NCI-H2227 (cell line): ENCODE results near the gene GRB10.

ENCODE experiments used
- DNase-seq: peaks from one replicate; lab custom pipeline; 2025; ENCODE audit not compliant: unreplicated experiment; lab: John Stamatoyannopoulos, UW

The GRB10 gene

GRCh38 chr7:50721661-50722259 lies 60.9 kb downstream of the GRB10 start:
- no peak for DNase-seq

DNA sequence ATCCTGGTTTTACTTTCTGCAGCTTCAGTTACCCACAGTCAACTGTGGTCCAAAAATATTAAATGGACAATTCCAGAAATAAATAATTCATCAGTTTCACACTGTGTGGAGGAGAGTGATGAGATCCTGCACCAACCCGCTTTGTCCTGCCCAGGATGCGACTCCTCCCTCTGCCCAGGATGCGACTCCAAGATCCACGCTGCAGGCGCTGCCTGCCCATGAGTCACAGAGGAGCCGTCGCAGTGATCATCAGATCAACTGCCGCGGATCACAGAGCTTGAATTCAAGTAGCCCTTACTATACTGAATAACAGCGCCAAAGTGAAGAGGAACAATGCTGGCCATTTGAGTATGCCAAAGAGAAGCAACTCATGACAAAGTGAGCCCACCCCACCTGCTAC lies 61.5 kb downstream of the GRB10 start:
- DNase-seq = no peak

- no peak for DNase-seq
Observed at GRCh38 chr7:50720295-50720694, 62.4 kb downstream of the GRB10 start.

DNA sequence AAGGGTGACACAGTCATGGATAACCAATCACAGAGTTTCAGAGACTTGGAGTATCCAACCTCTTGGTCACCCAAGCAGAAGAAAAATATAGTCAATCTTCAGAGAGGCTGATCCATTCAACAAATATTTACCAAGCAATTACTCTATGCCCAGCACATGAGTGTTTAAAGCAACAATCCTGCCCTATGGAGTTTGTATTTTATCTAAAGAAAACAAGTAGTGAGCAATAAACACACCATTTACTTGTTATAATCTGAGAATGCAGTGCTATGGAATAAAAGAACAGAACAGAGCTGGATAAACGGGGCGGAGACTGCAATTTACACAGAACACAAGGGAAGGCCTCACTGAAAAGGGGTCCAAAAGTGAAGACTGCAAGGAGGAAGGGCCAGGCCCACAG lies 63.8 kb downstream of the GRB10 start:
- DNase-seq = no peak

DNA sequence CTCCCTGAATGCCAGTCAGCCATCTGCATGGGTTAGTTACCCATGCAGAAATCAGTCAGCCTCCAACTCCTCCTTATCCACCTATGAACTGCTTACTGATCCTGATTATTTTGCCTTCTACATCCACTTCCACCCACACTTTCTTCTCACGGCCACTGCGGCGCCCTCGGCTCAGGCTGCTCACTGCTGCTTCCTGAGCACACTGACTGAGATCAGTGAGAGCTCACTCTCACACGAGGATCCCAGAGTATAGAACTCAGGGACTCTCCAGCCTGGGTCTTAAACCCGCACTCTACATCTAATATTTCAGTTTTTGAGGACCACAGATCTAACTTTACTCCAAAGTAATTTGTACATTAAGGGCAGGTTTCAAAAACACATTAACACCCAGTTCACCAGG lies 64.4 kb downstream of the GRB10 start:
- no peak for DNase-seq

- no peak for DNase-seq
Observed at GRCh38 chr7:50717181-50717580, 65.5 kb downstream of the GRB10 start.

DNA sequence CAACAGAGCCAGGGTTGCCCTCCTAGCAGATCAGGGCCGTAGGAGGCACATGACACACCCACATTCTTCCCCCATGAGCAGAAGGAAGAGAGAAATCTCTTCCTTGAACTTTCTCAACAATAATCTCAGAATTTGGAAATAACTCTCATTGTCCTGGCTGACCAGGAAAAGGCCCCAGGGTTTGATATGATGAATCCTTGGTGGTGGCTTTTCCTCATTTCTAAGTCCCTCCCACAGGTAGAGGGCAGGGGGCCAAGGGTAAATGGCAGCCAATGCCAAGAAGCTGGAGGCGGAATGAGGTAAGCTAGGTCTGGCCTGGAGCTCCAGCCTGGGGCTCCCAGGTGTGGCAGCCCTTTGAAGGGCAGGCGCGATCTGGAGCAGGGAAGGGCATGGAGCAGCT lies 67.8 kb downstream of the GRB10 start:
- no peak for DNase-seq

GRCh38 chr7:50713123-50713965 lies 69.4 kb downstream of the GRB10 start:
- DNase-seq = no peak

GRCh38 chr7:50712252-50713122 lies 70.2 kb downstream of the GRB10 start:
- DNase-seq = no peak

DNA sequence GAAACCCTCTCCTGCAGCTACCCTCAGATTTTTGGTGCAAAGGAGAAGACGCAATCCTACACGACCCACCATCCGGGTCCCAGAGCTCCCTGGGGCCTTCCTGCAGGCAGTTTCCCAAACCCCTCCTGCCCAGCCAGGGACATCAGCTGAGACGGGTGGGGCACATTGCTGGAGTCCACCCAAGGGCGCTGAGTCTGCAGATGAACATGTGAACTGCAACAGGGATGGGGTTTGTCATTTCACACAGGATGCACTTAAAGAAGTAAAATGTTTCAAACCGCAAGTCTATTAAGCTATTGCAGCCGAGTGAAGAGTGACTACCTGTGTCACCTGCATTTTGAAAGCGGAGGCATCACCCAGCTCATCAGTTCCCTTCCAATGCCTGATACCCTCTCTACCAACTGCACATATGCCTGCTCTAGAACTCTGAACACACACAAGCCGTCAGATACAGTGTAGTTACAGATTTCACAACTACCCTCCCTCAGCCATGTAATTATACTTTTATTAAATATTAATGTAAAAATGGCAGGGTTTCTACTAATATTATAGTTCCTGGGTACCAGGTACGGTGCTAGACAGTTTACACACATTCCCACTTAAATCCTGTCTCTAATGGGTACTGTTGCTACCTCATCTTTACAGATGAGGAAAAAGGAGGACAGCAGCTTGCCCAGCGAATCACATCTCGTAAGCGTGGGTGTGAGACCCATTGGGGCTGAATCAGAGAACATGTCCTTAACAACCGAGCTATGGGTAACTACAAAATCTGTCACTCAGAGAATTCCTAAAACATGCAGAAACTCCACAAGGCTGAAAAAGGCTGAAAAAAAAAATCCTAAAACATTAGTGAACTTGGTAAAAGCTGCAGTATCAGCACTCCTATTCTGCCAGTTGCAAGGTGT lies 71.2 kb downstream of the GRB10 start:
- no peak for DNase-seq

DNA sequence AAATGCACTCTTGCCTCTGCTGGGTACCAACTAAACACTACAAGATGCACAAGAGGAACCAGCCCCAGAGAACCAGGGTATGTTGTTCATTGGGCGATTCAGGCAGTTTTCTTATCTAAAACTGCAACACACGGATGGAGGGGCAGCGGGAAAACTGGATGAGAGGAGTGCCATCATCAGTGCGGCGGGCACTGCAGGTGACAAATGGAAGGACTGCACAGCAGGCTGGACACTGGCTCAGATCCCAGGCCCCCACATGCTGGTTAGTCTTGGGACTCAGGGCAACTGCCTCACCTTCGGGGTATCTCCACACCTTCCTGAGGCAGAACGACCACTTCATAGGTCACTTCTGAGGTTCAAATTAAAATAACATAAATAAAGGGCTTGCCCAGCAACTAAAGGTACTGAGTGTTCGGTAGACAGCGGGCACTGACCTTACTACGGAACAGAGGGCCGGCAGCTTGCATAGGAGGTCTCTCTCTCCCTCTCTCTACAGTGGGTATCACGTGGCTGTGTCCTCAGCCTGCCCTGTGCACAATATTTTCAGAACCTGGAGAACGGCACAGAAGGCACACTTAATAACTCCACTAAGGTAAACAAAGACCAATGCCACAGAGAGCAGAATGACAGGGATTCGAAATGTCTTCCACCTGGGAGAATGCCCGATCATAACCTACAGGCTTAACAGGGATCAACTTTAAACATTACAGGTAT lies 72.1 kb downstream of the GRB10 start:
- DNase-seq = no peak

GRCh38 chr7:50709151-50709550 lies 73.5 kb downstream of the GRB10 start:
- DNase-seq = no peak

DNA sequence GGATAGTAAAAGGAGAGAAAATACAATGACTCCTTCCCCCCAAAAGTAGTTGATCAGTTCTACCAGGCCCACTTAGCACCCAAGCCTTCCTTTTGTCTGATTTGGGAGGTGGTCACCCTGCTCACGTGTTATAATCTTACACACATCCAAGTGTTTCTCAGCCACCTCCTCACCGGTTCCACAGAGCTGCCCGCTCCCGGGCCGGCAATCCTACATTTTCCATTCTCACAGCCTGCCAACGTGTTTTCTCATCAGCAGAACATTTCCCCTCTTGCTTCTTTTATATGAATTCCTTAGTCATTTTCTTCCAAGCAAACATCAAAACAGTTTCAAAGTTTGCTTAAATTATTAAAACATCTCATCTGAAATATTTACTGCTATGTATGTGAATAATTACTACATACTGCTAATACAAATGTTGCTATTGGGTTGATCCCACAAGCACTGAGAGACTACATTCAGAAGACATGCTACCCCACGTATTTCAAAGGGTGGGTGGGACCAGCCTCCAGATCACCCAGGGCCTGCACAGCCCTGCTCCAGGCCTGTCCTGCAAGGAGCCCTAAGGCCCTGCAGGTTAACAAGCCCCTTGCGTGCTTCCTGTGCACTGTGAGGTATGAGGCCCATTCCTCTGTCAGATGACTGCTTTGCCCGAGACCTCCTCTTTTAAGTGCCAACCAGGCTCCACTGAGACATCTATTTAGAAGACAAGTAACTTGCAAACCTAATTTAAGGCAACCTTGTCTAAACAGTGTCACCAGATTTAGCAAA lies 75.3 kb downstream of the GRB10 start:
- DNase-seq = no peak

- no peak for DNase-seq
Observed at GRCh38 chr7:50706469-50706937, 76.2 kb downstream of the GRB10 start.

DNA sequence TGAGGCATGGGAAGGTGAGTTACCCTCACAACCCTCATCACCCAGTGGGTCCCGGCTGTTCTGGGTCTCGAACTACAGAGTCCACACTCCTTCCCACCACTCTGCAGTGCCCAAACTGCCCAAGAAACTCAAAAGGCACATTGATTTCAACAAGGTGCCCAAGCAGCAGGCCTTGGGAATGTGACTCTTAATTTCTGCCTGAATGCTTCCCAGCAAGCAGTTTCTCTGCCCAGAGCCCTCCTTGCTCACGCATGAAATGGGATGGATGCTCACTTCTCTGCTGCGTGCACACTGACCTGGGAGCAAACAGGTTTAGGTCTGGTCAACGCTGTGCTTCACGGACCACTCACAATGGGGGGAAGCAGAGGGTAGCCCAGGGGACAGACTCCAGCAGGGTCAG lies 77.9 kb downstream of the GRB10 start:
- no peak for DNase-seq

DNA sequence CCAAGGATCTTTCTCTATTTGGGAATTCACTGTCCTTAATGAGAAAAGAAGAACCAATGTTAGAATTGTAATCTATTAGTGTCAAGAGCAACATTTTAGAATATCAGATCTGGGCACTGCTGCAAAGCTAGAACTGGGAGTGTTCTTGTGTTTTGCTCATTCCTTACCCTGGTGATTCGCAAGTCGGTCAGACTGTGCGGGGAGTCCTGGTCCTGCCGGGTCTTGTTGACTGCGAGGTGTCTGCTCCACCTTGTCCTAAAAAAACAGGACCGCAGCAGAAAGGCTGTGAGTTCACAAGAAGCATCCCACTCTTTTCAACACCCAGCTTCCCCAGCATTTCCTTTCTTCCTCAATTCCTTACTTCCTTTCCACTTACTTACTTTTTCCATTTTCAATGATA lies 79.0 kb downstream of the GRB10 start:
- DNase-seq = no peak

DNA sequence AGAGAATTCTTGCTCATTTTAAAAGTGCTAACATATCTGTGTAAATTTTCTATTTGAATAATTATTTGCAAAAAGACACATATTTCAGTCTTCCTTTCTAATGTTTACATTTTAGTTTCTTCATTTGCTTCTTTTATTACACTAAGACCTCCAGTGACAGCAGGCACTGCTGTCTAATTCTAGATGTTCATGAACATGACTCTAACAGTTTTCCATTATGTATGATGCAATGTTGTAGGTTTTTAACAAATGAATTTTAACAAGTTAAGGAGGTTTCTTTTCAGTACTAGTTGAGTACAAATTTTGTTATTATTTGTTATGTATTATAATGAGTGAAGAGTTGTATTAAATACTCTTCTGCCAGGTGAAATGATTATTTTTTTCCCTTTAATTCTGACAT lies 83.6 kb downstream of the GRB10 start:
- no peak for DNase-seq

- no peak for DNase-seq
Observed at GRCh38 chr7:50697748-50698147, 84.9 kb downstream of the GRB10 start.
